Smooth muscle cell of the brain vasculature (primary cell): ENCODE data around the gene TDRKH.

ENCODE experiments used
- DNase-seq: peaks from one replicate; pipeline ENCODE4 v3.0.0-alpha.2; 2012; ENCODE audit warnings: low read depth, low spot score

TDRKH gene, protein sequence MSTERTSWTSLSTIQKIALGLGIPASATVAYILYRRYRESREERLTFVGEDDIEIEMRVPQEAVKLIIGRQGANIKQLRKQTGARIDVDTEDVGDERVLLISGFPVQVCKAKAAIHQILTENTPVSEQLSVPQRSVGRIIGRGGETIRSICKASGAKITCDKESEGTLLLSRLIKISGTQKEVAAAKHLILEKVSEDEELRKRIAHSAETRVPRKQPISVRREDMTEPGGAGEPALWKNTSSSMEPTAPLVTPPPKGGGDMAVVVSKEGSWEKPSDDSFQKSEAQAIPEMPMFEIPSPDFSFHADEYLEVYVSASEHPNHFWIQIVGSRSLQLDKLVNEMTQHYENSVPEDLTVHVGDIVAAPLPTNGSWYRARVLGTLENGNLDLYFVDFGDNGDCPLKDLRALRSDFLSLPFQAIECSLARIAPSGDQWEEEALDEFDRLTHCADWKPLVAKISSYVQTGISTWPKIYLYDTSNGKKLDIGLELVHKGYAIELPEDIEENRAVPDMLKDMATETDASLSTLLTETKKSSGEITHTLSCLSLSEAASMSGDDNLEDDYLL

DNA sequence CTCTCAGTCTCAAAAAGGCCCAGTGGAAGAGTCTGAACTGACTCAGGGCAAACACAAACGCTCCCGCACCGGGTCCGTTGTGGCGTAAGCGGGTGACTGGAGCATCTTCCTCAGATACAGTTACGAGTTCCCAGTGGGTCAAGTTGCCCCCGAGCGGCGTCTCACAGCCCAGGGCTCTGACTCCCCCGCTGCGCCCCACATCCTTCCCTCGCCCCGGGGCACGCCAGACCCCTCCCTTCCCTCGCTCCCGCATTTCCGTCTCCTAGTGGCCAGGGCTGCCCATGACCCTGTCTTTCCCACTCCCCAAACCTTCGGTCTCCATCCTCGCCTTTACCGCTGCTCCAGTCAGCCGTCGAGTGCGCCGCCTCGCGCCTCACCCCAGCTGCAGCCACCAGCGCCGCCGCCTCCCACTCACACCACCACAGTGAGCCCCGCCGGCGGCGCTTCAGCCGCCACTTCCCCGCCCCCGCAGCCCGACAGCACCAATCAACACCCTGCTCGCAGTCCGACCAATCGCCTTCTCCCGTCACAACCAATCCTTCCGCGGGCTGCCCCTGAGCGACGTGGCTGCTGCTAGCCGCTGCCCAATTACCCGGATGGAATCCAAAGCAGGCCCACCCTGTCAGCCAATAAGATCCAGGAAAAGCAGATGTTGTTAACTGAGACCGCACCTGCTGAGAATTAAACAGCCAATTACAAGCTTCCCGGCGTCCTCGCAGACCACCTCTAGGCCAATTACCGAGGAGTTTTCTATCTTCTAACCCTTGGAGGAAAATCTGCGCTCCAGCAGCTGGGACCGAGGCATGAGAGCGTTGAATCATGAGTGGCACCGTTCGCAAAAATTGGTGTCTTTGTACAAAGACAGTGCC lies at the start of gene TDRKH:
TDRKH (minus strand) TSS at position 430 of the 869 bp plus-strand sequence. CDS start 7,478 bp downstream, outside the sequence.
- DNase-seq, result peak; percentile 96

DNA sequence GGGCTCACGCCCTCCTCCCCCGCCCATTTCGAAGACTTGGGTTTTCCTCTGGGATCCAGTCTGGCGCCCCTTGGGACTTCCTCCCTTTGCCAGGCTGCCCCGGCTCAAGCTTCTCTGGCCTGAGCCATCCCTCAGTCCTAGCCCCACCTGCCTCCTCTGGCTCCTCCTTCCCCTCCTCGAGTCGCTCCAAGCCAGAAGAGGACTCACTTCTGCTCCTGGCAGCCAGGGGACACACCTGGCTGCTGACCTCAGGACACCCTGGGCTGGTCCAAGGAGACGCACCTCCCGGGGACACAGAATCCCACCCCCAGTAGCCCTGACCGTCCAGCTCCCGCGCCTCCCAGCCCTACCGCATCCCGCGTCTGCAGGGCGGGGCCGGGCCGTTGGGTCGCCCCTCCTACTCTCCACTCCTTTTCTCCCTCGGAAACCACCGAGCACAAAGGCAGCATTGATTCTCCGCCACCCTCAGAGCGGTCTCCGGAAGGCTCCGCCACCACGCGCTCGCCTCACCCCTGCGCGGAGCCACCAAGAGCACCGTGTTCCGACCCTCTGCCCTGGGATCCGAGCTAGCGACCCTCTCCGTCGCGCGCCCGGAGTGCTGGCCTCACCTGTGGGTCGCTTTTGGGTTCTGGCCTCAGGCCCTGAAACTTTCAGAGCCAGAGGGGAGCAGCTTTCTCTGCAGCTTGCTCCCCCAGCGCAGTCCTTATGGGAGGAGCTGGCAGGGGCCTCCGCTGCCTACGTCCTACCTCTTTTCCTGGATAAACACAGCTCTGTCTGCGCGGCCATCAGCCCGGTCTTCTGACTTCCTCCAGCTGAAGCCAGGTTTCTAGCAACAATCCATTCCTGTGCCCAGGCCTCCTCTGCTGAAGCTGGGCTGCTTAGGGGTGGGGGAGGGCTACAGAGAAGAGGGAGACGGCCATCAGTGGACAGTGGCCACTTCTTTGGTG lies 49.4 kb upstream of the TDRKH start, which contains the start of gene C2CD4D:
C2CD4D (minus strand) TSS at position 364 of the 947 bp plus-strand sequence. CDS start 831 bp downstream, outside the sequence.
- no peak for DNase-seq

DNA sequence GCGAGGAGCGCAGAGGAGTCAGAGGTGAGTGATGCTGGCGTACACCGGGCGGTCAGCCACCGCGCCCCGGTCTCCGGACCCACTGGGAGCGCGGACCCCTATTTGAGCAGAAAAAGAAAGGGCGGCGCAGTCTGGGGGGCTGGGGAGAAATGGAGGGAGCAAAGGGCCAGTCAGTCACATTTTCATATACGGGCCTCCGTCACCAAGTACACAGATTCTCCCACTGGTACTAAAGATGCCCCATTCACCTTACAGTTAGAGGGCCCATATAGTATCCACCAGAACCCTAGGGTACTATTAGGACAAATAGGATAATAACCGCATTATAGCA lies 48.7 kb upstream of the TDRKH start:
- no peak for DNase-seq

DNA sequence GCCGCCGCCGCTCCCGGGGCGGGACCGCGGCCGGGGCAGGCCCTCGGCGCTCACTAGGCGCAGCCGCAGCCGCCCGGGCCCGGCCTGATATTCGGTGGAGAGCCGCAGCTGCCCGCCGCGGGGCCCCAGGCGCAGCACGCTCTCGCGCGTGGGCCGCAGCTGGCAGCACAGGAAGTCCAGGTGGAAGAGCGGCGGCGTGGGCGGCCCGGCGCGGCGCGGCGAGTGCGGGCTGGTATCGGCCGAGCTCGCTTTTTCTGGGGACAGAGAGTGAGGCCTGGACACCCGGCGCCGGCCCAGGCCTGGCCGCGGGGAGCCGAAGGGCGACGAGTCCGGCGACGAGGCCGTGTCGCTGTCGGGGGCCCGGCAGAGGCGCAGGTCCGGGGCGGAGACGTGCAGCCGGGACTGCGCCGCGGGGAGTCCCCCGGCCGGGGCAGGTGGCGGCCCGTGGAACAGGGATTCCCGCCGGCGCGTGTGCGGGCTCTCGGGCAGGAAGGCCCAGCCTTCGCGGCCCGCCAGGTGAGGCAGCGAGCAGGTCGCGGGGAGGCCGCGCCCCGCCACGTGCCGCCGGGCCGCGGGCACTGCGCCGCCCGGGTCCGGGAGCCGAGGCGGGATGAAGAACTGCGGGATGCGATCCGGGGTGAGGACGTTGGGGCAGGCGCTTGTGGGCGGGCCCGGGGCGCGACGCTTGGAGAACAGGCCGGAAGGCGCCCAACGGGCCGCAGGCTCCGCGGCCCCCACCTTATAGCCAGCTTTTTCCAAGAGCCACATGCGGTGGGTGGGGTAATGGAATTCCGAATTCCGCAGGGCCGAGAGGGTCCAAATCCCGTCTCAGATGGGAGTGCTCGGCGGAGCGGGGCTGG lies 48.2 kb upstream of the TDRKH start:
- no peak for DNase-seq

DNA sequence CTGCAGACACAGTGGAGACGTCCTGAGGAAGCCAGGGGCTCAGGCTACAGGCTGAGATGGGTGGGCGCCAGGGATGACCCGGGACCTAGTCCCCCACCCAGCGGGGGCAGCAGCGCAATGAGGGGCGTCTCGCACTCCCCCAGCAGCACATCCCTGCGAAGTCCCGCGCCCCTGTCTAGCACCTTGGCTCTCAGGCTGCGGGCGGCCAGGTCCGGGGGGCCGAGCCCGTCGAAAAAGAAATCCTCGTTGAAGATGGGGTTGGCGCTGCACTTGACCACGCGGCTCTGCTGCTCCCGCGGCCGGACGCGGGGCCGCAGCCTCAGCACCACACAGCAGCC lies 47.6 kb upstream of the TDRKH start:
- no peak for DNase-seq

DNA sequence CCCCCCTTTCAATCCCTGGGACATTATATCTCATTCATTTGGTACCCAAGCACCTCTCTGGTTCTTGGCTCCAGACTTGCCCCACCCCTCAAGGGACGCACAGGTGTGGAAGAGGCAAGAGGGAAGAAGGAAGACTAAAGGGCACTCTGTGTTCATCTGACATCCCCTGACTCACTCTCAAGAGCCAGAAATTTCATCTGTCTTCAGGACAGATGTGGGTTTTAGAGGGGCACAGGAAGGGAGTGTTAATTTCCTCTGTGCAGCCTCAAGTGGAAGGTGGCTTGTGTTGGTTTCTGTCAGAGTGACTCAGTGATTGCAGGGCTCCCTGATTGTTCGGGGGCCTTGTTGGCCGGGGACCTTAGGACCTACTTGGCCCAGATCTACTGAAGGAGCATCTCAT lies 46.9 kb upstream of the TDRKH start:
- no peak for DNase-seq

DNA sequence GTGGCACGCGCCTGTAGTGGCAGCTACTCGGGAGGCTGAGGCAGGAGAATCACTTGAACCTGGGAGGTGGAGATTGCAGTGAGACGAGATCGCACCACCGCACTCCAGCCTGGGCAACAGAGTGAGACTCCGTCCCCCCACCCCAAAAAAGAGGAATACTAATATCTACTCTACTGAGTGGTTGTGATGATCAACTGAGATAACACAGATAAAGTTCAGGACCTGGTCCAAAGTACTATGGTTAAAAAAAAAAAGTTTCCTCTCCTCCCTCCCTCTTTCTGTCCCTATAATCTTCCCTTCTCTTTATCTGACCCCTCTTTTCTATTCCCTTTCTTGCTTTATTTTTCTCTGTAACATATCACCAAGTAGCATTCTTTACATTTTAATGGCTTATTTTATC lies 45.3 kb upstream of the TDRKH start:
- DNase-seq, result no peak

DNA sequence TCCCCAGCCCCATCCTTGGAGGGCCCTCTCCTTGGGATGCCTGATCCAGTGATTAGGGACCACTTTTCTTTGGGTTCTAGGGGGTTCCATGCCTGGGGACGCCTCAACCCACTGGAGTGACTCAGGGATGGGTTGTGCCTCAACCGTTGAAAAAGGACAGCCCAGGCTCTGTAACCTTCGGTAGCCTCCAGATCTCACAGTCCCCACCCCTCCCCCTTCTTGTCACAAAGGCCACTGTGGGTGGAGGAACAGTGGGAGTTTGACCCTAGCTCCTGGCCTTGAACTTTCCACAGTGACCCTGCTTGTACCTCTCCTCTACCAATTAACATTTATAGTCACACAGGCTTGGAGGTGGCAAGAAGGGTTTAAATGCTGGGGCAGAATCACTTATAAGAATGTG lies 43.9 kb upstream of the TDRKH start:
- no peak for DNase-seq

DNA sequence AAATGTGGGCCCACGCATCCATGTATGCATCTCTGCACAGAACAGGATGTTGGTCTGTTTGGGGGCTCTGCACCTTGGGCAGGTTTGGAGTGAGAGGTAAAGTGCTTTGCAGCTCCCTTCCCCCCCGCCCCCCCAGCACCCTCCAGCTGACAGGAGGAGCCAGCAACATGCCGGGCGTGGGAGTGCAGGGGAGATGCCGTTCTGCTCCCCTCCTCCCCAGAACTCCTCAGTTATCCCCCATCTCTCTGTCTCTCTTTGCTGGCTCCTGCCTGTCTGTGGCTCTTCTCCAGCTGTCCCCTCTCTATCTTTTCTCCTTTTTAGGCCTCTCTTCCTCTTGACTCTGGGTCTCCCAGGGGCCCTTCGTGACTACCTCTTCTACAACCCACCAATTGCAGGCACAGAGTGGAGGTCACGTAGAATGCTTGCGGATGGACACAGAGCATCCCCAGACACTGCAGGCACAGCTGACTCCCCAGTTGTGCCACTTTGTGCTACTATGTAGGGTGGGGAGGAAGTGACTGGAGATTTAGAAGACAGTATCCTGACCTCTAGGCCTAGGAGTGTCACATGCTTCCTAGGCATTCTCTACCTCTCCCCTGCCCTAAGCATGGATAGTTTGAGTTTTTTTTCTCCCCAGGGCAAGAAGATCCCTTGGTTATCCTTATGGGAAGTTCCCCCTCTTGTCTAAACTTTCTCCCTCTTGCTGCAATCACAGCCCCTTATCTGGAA lies 43.0 kb upstream of the TDRKH start:
- no peak for DNase-seq

DNA sequence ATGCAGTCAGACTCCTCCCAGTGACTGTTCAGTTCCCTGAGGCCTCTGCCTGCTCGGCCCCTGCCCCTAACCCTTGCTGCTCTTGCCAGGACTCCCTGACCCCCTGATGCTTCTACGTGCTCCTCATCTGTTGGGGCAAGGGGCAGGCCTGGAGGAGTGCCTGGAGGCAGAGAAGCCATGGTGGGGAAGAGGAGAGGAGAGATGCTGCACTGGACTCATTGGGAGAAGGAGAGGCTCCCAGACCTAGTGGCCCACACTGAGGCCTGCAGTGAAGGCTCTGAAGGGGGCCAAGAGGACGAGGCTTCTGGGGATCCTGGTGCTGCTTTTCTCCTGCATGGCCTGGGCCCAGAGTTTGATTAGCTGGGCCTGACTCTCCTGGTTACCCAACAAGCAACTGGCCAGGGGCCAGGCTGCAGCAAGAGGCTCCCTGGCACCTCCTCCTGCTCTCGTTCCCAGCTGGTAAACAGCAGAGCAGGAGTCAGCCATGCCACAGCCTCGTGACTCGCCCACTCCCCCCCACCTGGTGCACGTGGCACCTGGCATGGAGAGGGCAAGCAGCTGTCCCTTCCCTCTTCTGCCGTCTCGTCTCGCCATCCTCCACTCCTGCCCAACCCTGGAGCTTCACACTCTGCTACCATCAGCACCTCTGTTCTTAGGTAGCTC lies 42.1 kb upstream of the TDRKH start:
- no peak for DNase-seq

DNA sequence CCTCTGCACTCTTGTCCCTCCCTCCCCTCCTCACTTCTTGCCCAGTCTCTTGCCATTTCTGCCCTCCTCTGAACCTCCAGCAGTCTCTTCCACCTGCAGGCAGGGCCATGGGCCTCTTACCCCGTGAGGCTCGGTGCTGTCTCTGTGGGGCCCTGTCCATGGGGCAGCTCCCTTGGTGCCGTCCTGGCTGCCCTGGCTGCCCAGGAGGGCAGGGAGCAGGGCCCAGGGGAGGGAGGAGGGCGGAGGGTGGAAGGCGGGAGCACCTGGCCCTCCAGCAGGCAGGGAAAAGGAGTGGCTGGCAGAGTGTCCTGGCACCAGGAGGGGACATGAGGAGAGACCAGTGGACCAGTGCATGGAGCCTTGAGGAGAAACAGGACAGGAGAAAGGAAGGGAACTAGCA lies 41.3 kb upstream of the TDRKH start, which contains the start of gene RORC:
RORC (minus strand) TSS at position 198 of the 400 bp plus-strand sequence; CDS start at position 160, 38 bp downstream.
- no peak for DNase-seq

DNA sequence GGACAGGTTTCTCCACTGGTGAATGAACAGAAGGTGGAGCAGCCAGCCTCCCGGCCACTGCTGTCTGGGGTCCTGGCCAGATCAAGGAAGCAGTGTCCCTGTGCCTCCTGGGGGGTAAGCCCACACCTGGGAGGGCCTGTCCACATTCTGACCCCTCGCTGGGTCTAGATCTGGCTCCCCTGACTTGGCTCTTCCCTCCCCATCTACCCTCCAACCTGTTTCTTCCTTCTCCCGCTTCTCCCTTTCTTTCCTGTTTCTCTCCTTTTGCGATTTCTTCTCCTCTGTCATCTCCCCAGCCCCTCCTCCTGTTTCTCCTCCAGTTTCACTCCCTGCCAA lies 40.9 kb upstream of the TDRKH start:
- no peak for DNase-seq

DNA sequence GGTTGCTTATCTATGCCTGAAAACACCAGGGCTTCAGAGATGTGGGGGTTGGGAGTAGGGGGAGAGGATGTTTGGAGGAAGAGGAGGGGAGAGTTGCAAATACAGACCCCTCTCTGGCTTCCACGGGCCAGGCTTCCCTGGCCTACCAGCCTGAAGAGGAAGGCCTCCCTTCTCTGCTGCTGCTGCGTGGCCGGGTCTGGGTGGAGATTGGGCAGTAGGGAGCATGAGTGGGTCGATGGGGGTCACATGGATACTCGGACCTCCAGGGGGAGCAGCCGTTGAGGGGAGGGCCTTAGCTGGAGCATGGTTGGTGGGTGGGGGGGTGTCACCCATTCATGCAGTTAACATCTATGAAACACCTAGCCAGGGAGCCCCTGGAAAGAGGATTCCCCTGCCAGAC lies 39.8 kb upstream of the TDRKH start:
- DNase-seq, result no peak

DNA sequence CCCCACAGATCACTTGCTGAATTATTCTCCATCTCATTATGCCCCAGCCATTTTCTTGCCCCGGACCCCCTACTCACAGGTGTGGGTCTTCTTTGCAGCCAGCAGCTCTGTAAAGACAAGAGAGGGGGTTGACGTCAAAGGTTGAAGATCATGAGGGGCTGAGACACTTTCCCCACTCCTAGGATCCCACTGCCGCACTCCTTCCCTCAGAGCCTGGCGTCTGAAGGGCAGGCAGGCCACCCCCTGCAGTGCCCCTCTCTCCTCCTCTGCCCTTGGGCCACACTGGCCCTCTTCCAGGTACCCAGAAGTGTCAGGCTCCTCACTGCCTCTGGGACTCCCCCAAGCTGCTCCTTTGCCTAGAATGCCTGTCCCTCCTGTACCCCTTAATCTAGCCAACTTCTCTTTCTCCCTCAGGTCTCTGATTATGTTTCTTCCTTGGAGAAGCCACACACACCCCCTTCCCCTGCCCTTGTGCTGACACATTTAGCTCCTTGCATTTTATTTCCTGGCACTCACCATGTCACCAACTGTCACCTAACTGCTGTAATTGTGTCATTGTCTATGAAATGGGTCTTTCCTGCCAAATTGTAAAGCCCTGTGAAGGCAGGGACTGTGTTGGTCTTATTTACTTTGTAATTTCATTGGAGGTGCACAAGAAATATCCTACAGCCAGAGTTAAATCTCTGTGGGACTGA lies 39.2 kb upstream of the TDRKH start:
- no peak for DNase-seq

DNA sequence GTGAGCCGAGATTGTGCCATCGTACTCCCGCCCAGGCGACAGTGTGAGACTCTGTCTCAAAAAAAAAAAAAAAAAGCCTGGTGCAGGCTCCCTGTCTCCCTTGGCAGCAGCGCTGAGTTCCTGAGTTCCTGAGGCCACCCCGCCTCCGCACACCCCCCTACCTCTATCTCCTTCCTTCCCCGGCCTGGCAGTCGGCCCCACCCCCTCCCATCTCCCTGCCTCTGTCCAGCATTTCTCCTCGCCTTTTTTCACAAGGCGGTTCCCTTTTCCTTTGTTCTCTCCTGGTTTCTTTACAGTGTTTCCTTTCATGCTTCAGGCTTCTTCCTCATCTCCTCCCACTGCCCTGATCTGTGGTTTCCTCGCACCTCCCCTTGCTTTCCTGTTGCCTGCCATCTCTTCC lies 38.6 kb upstream of the TDRKH start:
- no peak for DNase-seq

DNA sequence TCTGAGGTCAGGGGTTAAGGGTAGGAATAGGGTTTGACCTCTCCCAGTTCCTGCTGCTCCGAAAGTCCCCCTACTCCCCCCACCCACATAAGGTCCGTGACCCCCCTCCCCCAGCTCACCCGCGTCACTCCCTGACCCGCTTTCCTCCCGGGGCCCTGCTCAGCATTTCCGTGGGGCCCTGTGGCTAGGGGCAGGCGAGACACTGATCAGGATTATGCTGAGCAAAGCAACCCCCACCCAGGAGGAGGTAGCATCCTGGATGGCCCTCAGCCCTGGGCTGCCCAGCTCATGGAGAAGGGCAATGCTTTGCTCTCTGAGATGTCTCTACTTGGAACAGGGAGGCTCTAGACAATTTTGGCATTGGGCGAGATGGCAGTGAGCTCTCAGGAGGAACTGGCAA lies 37.6 kb upstream of the TDRKH start:
- DNase-seq, result no peak

DNA sequence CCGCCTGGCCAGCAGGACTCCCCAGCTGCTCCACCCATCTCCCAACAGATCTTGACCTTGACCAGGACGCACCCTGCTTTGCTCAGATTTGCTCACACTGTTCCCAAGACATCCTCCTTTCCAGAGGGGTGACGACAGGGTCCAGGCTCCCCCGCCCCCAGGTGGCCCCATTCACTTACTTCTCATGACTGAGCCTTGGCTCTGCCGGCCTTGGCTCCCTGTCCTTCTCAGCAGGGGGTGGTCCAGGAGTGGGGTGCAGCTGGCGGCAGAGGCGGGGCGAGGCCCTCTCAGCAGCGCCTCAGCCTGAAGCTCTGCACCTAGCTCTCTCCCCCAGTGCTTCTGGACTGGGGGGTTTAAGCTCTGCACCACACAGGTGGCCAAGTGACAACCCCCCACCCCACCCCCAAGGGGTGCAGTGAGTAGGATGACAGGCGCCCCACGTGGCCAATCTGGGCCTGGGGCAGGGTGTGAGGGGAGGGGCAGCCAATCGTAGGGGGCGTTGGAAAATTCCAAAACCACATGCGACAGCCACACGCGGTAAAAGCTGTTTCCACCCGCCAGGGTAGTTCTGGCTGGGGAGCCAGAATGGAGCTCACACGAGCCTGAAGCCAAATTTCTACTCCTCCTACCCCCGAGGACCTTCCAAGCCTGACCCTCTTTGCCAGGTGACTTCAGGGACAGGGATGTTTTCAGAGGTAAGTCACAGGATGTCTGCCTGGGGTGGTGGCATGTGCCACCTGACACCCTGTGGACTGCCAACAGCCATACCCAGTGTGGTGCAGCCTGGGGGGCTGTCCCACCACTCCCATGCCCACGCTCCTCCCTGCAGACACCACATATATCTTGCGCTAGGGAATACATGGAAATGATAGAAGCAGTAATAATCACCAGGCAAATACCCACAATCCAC lies 35.7 kb upstream of the TDRKH start:
- no peak for DNase-seq

DNA sequence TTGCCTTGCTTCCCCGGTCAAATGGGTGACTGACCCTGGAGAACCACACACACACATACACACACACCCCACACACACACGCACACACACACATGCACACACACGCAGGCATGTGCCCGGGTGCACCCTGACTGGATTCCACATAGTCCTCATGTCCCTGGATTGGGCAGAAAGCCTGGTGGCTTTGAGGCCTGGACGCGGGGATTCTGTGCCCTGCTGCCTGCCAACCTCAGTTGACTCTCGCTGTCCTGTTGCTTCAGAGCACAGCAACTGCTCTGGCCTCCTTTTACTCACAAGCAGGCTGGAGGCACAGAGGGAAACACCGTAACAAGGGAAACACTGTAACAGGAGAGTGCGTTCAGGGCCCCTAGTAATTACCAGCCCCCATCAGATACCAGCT lies 34.9 kb upstream of the TDRKH start:
- no peak for DNase-seq
